SU-DHL-6 (cell line): Measurements from ENCODE around the gene RIN1.

Experiments used
- H2AFZ ChIP-seq: fragments of 200-600 bp; sonication (generic); 2 replicates; pipeline ENCODE4 v1.6.1; 2014; ENCODE audit warnings: low read depth, mild to moderate bottlenecking, moderate library complexity, mixed read lengths, antibody characterized with exemption, low read length; ENCODE audit not compliant: severe bottlenecking
- H3F3A ChIP-seq: fragments of 200-600 bp; shearing (Covaris generic); 2 replicates; pipeline ENCODE4 v1.6.0; 2016; ENCODE audit warnings: antibody characterized with exemption, mild to moderate bottlenecking; ENCODE audit not compliant: insufficient read depth
- H3K27ac ChIP-seq: fragments of 200-600 bp; sonication (generic); 2 replicates; pipeline ENCODE4 v1.5.1; 2016; ENCODE audit warnings: low read depth, mild to moderate bottlenecking, low read length, moderate library complexity, mixed read lengths
- H3K27me3 ChIP-seq: fragments of 200-600 bp; sonication (generic), shearing (Covaris generic); 2 replicates; pipeline ENCODE4 v1.6.0; 2014; ENCODE audit warnings: mild to moderate bottlenecking, low read length
- H3K36me3 ChIP-seq: fragments of 200-600 bp; sonication (generic); 2 replicates; pipeline ENCODE4 v1.6.1; 2014; ENCODE audit warnings: mild to moderate bottlenecking, low read length, mixed read lengths
- H3K4me2 ChIP-seq: fragments of 300-600, 200-600 bp; shearing (Covaris generic), sonication (generic); 2 replicates; pipeline ENCODE4 v1.6.0; 2014; ENCODE audit warnings: low read length, low read depth, mild to moderate bottlenecking; ENCODE audit not compliant: poor library complexity, severe bottlenecking
- H3K4me3 ChIP-seq: fragments of 200-600 bp; sonication (generic); 2 replicates; pipeline ENCODE4 v1.5.1; 2014; ENCODE audit warnings: antibody characterized with exemption, low read length, mild to moderate bottlenecking, mixed read lengths; ENCODE audit not compliant: insufficient read depth, poor library complexity, severe bottlenecking
- H3K79me2 ChIP-seq: fragments of 200-600 bp; sonication (generic); 2 replicates; pipeline ENCODE4 v1.6.1; 2014; ENCODE audit warnings: mild to moderate bottlenecking, low read length, moderate library complexity; ENCODE audit not compliant: insufficient read depth
- H3K9ac ChIP-seq: fragments of 200-600 bp; sonication (generic); 2 replicates; pipeline ENCODE4 v1.7.0; 2014; ENCODE audit warnings: mild to moderate bottlenecking, low read length
- H3K9me2 ChIP-seq: fragments of 200-600 bp; sonication (generic); replicated peaks from 2 replicates; pipeline ENCODE4 v1.6.1; 2014; ENCODE audit warnings: low read length; ENCODE audit not compliant: insufficient read depth
- H3K9me3 ChIP-seq: fragments of 200-600 bp; sonication (generic); 2 replicates; pipeline ENCODE4 v1.6.1; 2014; ENCODE audit warnings: low read length, mixed read lengths; ENCODE audit not compliant: insufficient read depth
- H4K20me1 ChIP-seq: fragments of 200-600 bp; sonication (generic); 2 replicates; pipeline ENCODE4 v1.6.1; 2014; ENCODE audit warnings: low read depth, mild to moderate bottlenecking, antibody characterized with exemption, low read length, moderate library complexity, mixed read lengths
- CTCF ChIP-seq: fragments of 200-600 bp; sonication (generic); IDR thresholded peaks from one replicate; pipeline ENCODE4 v1.5.1; 2017; ENCODE audit warnings: antibody characterized with exemption, mild to moderate bottlenecking, low read length, moderate library complexity; ENCODE audit not compliant: insufficient read depth, poor library complexity, severe bottlenecking
- EZH2phosphoT487 ChIP-seq: fragments of 200-600 bp; sonication (generic), shearing (Covaris generic); conservative IDR thresholded peaks from 2 replicates; pipeline ENCODE4 v1.6.1; 2018; ENCODE audit warnings: mild to moderate bottlenecking, antibody characterized with exemption, low read length, moderate library complexity, mixed read lengths

Gene RIN1

GRCh38 chr11:66302656-66303055 lies 33.6 kb downstream of the RIN1 start:
- Histone ChIP-seq H3K9ac (no peak overlapping the region), H4K20me1 (no peaks in the 10 kb centered on the region), H3K9me2 (no peaks in the 10 kb centered on the region), H3K36me3 (no peaks in the 10 kb centered on the region), H3K27me3 (no peaks in the 10 kb centered on the region), H3K79me2 (no peaks in the 10 kb centered on the region), H2AFZ (no peak overlapping the region), H3K27ac (no peak overlapping the region), H3K4me2 (no peak overlapping the region), H3K9me3 (no peaks in the 10 kb centered on the region), H3F3A (no peaks in the 10 kb centered on the region), H3K4me3 (no peak overlapping the region)
- TF ChIP-seq EZH2phosphoT487 (no peak), CTCF (no peak)

- no peaks in the 10 kb centered on the region for H3K36me3 ChIP-seq
- H3K9me3 ChIP-seq, result no peaks in the 10 kb centered on the region
- H4K20me1 ChIP-seq, result no peaks in the 10 kb centered on the region
- H3K9me2 ChIP-seq, result no peaks in the 10 kb centered on the region
- no peak overlapping the region for H3K4me2 ChIP-seq
- TF ChIP-seq EZH2phosphoT487 (no peak), CTCF (no peak)
- no peak overlapping the region for H2AFZ ChIP-seq
- H3K9ac ChIP-seq, result no peak overlapping the region
- no peak overlapping the region for H3K27ac ChIP-seq
- H3F3A ChIP-seq, result no peaks in the 10 kb centered on the region
- H3K27me3 ChIP-seq, result no peaks in the 10 kb centered on the region
- H3K79me2 ChIP-seq, result no peaks in the 10 kb centered on the region
- H3K4me3 ChIP-seq, result no peak overlapping the region
These were observed 37.0 kb downstream of the RIN1 start for GRCh38 chr11:66299186-66299585.

- no peaks in the 10 kb centered on the region for H3K9me3 ChIP-seq
- no peak for TF ChIP-seq CTCF
- no peak for TF ChIP-seq EZH2phosphoT487
These were observed 38.6 kb downstream of the RIN1 start for GRCh38 chr11:66297610-66298009.

More at GRCh38 chr11:66297610-66298009, 38.6 kb downstream of the RIN1 start:
- H3K79me2 ChIP-seq, result no peaks in the 10 kb centered on the region
- H3K4me2 ChIP-seq, result no peak overlapping the region
- H3K4me3 ChIP-seq, result no peak overlapping the region
- H3F3A ChIP-seq, result no peaks in the 10 kb centered on the region
- no peaks in the 10 kb centered on the region for H3K9me2 ChIP-seq
- no peak overlapping the region for H3K9ac ChIP-seq
- H4K20me1 ChIP-seq, result no peaks in the 10 kb centered on the region
- H3K27ac ChIP-seq, result no peak overlapping the region
- no peaks in the 10 kb centered on the region for H3K27me3 ChIP-seq
- no peak overlapping the region for H2AFZ ChIP-seq
- H3K36me3 ChIP-seq, result no peaks in the 10 kb centered on the region
